Upper lobe of left lung (tissue), 4 donors: ENCODE results near the gene KMT2B.
A peak's percentile ranks its signal among the peaks of the same experiment; 100 is the strongest.

Source experiments
- EP300 ChIP-seq, 4 donors: sonication (generic); formaldehyde crosslinking; IDR thresholded peaks; one replicate each; pipeline ENCODE4 v1.5.1; 2017; ENCODE audit warnings: antibody characterized with exemption in 4 of 4, control low read depth in 2 of 4
- POLR2A ChIP-seq, 4 donors: fragments of 450-650 bp; IDR thresholded peaks; one replicate each; pipeline ENCODE4 v1.5.1; 2016 to 2017; ENCODE audit warnings: antibody characterized with exemption in 4 of 4, mild to moderate bottlenecking in 2 of 4
- POLR2AphosphoS5 ChIP-seq, 2 donors: sonication (generic); formaldehyde crosslinking; IDR thresholded peaks; one replicate each; pipeline ENCODE4 v1.5.1; 2017; ENCODE audit warnings: antibody characterized with exemption in 2 of 2
- TF ChIP-seq, protein P1 (sequence below), 6 experiments: fragments of 450-650 bp in 4 of 6; fragments of 200-600 bp in 2 of 6; sonication (generic) in 2 of 6; IDR thresholded peaks; one replicate each; pipeline ENCODE4 v1.5.1; 2016 to 2019; ENCODE audit warnings: antibody characterized with exemption in 6 of 6

DNA sequence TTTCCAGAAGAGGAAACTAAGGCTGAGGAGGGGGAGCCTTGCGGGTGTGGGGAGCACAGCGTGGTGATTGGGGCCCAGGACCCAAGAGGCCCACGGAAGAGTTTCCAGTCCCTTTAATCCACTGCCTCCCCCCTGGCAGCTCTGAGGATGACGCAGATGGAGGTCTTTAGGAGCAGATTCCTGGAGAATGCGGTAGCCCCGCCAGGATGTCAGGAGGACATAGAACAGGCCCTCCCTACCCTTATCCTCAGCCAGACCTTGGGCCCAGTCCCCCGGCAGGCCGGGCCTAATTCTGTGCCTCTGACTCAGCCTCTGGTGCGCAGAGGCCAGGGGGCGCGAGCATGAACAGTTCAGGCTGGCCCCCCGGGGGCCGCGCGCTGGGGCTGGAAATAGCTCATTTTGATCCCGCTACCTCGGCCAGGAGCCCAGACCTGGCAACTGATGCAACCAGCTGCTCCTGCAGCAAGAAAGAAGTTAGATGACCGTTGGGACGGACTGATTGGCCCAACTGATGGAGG, 39.5 kb downstream of the KMT2B start:
- peak in 1 of 2 donors; percentile 11 for TF ChIP-seq POLR2AphosphoS5 (IDR thresholded peaks at IDR 0.05)
- TF ChIP-seq, protein P1, sequence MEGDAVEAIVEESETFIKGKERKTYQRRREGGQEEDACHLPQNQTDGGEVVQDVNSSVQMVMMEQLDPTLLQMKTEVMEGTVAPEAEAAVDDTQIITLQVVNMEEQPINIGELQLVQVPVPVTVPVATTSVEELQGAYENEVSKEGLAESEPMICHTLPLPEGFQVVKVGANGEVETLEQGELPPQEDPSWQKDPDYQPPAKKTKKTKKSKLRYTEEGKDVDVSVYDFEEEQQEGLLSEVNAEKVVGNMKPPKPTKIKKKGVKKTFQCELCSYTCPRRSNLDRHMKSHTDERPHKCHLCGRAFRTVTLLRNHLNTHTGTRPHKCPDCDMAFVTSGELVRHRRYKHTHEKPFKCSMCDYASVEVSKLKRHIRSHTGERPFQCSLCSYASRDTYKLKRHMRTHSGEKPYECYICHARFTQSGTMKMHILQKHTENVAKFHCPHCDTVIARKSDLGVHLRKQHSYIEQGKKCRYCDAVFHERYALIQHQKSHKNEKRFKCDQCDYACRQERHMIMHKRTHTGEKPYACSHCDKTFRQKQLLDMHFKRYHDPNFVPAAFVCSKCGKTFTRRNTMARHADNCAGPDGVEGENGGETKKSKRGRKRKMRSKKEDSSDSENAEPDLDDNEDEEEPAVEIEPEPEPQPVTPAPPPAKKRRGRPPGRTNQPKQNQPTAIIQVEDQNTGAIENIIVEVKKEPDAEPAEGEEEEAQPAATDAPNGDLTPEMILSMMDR (IDR thresholded peaks at IDR 0.05): no peak
- no peak for TF ChIP-seq POLR2A (IDR thresholded peaks at IDR 0.05)
- TF ChIP-seq EP300 (IDR thresholded peaks at IDR 0.05): no peak
